ENCODE measurements around the gene PCED1B. TPM values are rescaled to one million over a fixed set of nuclear protein-coding genes. Genes with fewer than 3 reads are reported as not detected.
"Not testable (repeated sequence)": the region's sequence is repeated elsewhere in the genome, so short reads cannot be mapped to it uniquely, and the experiment has no call there.

Gene PCED1B
- polyA plus RNA-seq, 1 donor from 2014 or later, result 34.0 TPM

GRCh38 chr12:47270782-47271664, 191.6 kb downstream of the PCED1B start:
- peak overlapping the region; percentile 24 to 92 (median 56) for H3K4me3 Mint-ChIP-seq
- H3K27ac Mint-ChIP-seq, result peak overlapping the region; percentile 12 to 76 (median 44)
- H3K4me1 Mint-ChIP-seq, result peaks cover 64 to 73% (median 72%) of the 10 kb centered on the region in 3 donors
- H3K36me3 Mint-ChIP-seq, result peaks cover 4% of the 10 kb centered on the region
- H3K9me3 Mint-ChIP-seq, result peaks cover 0 to 2% (median 0%) of the 10 kb centered on the region in 3 donors
- H3K27me3 Mint-ChIP-seq, result no peaks in the 10 kb centered on the region

DNA sequence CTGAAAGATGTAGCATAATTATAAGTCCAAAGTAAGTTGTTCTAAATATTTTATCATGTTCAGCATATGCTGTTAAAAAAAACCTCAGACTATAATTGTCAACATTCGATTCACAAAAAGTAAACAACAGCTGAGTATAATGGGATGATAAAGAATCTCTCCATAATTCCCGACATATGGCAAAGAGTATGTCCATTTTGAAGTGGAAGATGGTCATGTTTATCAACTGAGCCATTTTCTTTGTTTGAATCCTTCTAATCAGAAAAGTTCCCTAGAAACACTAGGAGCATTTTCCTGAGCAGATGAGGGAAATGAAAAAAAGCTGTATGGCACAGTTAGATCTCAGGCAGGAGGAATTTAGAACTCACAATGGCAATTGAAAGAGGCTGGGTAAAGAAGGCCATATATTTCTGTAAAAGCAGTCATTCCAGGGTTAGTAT, 192.4 kb downstream of the PCED1B start:
- peak overlapping the region in 1 of 4 donors; percentile 2 for H3K4me3 Mint-ChIP-seq
- no peaks in the 10 kb centered on the region for H3K27me3 Mint-ChIP-seq

DNA sequence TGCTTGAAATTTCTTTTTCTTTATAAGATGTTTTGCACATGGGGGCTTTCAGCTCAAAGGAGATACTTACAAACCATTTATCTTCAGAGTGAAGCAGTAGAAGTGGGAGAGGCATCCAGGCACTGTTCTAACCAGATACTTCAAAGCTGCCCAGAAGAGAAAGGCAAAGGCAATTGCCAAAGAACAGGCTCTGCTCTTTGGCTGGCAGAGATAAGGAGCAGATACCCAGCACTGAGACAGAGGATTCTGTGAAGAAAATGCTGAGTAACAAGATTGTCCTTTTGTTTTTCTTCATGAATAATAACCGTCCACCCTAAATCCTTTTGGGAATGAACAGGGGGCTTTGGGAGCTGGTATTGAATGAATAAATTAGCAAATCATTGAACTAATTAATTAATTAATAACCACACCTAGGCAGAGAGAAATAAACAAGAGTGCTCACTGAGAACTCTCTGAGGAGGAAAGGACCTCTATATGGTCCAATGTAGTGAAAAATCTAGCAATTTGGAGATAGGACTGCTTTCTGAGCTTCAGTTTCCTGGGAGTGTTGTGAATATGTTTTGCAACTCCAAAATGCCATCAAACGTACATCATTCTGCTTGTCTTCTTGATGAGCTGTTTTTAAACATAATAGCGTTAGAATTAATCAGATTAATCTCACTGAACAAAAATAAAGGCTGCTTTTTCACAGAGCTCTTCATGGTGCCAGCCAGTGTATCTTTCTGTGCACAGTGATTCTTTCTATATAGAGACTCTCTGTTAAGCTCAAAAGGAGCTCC, 193.2 kb downstream of the PCED1B start:
- peak overlapping the region in 2 of 3 donors; percentile 17 to 52 for H3K27ac Mint-ChIP-seq
- no peaks in the 10 kb centered on the region for H3K27me3 Mint-ChIP-seq
- peaks cover 76 to 84% (median 82%) of the 10 kb centered on the region in 3 donors for H3K4me1 Mint-ChIP-seq
- peak overlapping the region in 1 of 4 donors; percentile 14 for H3K4me3 Mint-ChIP-seq
- peaks cover 0 to 2% (median 0%) of the 10 kb centered on the region in 3 donors for H3K9me3 Mint-ChIP-seq
- peaks cover 4% of the 10 kb centered on the region for H3K36me3 Mint-ChIP-seq

More for the DNA sequence above, 192.4 kb downstream of the PCED1B start:
- Mint-ChIP-seq H3K27ac (peak overlapping the region in 2 of 3 donors; percentile 17 to 52), H3K36me3 (peaks cover 4% of the 10 kb centered on the region), H3K4me1 (peaks cover 70 to 79% (median 77%) of the 10 kb centered on the region in 3 donors), H3K9me3 (peaks cover 0 to 2% (median 0%) of the 10 kb centered on the region in 3 donors)

DNA sequence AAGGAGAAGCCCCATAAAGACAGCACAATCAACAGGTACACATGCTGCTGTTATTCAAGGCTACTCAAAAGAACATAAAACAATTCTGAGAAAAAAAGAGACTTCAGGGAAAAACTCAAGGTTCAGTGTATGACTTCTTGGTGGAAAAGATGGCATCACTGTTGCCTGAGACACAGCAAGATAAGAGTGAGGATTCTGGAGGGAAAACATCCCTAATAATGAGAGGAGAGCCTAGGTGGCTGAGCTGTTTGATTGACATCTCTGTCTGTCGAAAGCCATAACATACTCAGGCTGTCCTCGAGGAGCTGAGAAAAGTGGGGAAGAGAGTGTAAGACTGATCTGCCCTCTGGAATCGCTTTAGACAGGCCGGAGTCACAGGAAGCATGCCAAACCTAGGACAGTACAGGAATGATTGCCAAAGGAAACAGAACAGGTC, 193.8 kb downstream of the PCED1B start:
- Mint-ChIP-seq H3K9me3 (peaks cover 0 to 2% (median 0%) of the 10 kb centered on the region in 3 donors), H3K27ac (peak overlapping the region; percentile 9 to 52 (median 42)), H3K4me3 (peak overlapping the region in 1 of 4 donors; percentile 14), H3K36me3 (peaks cover 4% of the 10 kb centered on the region), H3K27me3 (no peaks in the 10 kb centered on the region), H3K4me1 (peaks cover 79 to 83% (median 79%) of the 10 kb centered on the region in 3 donors)

GRCh38 chr12:47274760-47275159, 195.3 kb downstream of the PCED1B start:
- Mint-ChIP-seq H3K27me3 (no peaks in the 10 kb centered on the region), H3K4me1 (peaks cover 65 to 73% (median 67%) of the 10 kb centered on the region in 3 donors), H3K27ac (peak overlapping the region; percentile 24 to 76 (median 62)), H3K36me3 (peaks cover 4% of the 10 kb centered on the region), H3K9me3 (peaks cover 0 to 2% (median 0%) of the 10 kb centered on the region in 3 donors), H3K4me3 (peak overlapping the region; percentile 35 to 64 (median 42))

DNA sequence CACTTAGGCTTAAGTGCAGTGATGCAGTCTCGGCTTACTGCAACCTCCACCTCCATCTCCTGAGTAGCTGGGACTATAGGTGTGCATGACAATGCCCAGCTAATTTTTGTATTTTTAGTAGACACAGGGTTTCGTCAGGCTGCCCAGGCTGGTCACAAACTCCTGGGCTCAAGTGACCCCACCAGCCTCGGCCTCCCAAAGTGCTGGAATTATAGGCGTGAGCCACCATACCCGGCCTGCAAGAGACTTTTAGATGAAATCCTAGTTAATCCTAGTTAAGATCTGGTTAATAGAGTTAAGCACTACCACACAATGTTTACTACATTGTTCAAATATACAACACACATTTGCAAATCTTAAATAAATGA, 196.8 kb downstream of the PCED1B start:
- Mint-ChIP-seq H3K27ac (peak overlapping the region; percentile 40 to 98 (median 70)), H3K9me3 (peaks cover 0 to 2% (median 0%) of the 10 kb centered on the region in 3 donors), H3K36me3 (peaks cover 2% of the 10 kb centered on the region), H3K4me3 (peak overlapping the region; percentile 48 to 81 (median 66)), H3K4me1 (peaks cover 52 to 62% (median 53%) of the 10 kb centered on the region in 3 donors), H3K27me3 (no peaks in the 10 kb centered on the region)

DNA sequence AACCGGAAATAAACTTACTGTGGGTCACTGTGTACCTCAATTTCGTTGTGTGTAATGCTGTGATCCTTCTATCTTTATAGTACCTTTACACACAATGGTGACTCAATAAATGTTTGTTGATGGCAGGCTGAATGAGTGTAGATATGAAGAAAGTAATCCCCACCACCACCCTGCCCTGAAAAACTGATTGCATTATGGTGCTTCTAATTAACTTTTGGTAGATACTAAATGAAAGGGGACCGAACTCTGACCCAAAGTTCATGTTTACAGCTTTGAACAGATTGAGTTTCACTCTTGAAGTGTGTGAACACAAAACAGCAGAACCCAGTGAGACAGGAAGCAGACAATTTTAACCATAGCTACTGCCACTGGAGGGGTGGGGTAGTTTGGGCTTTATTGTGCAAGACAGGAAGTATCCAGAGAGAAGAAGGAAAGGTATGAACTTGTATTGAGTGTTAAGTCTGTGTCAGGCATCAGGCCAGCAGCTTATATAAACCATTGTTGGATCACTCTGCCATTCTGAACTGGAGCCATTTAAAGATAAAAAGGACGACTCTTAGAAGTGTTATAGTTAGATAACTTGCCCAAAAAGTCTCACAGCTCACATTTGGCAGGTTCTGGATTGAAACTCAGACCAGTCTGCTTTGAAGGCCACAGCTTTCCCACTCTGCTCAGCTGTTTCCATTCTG, 197.3 kb downstream of the PCED1B start:
- H3K4me1 Mint-ChIP-seq, result peaks cover 51 to 62% (median 51%) of the 10 kb centered on the region in 3 donors
- peak overlapping the region; percentile 40 to 98 (median 70) for H3K27ac Mint-ChIP-seq

GRCh38 chr12:47277972-47278448, 198.6 kb downstream of the PCED1B start:
- peak overlapping the region in 3 of 4 donors; percentile 18 to 48 (median 39) for H3K4me3 Mint-ChIP-seq
- H3K9me3 Mint-ChIP-seq, result peaks cover 0 to 2% (median 0%) of the 10 kb centered on the region in 3 donors
- H3K27me3 Mint-ChIP-seq, result no peaks in the 10 kb centered on the region
- H3K27ac Mint-ChIP-seq, result no peak overlapping the region
- H3K4me1 Mint-ChIP-seq, result peaks cover 41 to 51% (median 41%) of the 10 kb centered on the region in 3 donors
- peaks cover 2% of the 10 kb centered on the region for H3K36me3 Mint-ChIP-seq

More for the DNA sequence above, 197.3 kb downstream of the PCED1B start:
- Mint-ChIP-seq H3K27me3 (no peaks in the 10 kb centered on the region), H3K9me3 (peaks cover 0 to 2% (median 0%) of the 10 kb centered on the region in 3 donors), H3K4me3 (peak overlapping the region; percentile 48 to 81 (median 66)), H3K36me3 (peaks cover 2% of the 10 kb centered on the region)

- H3K9me3 Mint-ChIP-seq, H3K27ac Mint-ChIP-seq, H3K36me3 Mint-ChIP-seq, H3K4me3 Mint-ChIP-seq, H3K27me3 Mint-ChIP-seq: not testable (repeated sequence)
- peaks cover 26 to 37% (median 26%) of the 10 kb centered on the region in 3 donors for H3K4me1 Mint-ChIP-seq
Measured at GRCh38 chr12:47279758-47280157, 200.3 kb downstream of the PCED1B start.

DNA sequence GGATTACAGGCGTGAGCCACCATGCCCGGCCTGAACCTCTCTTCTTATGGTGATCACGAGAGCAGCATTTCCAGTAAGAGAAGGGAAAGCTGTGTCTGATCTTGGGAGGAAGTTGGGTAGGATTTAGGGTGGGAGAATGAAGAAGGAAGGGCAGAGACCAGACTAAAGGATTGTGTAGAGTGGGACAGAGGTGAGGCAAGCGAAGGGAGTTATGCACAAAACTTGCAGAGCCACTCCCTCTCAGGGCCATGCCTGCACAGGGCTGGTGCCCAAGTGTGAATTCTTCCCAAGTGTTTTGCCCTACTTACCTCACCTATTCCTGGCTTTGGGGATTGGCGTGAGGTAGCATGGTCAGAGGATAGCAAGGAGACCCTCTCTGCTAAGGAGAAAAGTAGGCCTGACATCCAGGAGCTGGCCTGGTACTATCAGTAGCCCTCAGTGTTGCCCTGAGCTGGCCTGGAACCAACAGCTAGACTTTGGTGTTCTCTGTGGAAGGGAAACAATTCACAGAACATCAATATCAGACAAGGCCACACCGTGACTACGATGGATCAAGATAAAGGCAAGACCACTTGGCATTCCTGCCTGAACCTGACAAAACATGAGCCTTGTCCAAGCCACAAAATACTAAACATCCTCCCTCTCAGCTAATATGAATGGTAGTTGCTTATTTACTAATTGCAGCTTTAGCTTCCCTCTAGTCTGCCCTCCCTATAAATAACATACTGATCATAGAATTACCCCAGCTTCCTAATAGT, 201.3 kb downstream of the PCED1B start:
- no peaks in the 10 kb centered on the region for H3K27me3 Mint-ChIP-seq
- no peaks in the 10 kb centered on the region for H3K36me3 Mint-ChIP-seq
- H3K27ac Mint-ChIP-seq, result no peak overlapping the region
- peaks cover 18 to 29% (median 18%) of the 10 kb centered on the region in 3 donors for H3K4me1 Mint-ChIP-seq
- no peak overlapping the region for H3K4me3 Mint-ChIP-seq
- H3K9me3 Mint-ChIP-seq, result no peaks in the 10 kb centered on the region

DNA sequence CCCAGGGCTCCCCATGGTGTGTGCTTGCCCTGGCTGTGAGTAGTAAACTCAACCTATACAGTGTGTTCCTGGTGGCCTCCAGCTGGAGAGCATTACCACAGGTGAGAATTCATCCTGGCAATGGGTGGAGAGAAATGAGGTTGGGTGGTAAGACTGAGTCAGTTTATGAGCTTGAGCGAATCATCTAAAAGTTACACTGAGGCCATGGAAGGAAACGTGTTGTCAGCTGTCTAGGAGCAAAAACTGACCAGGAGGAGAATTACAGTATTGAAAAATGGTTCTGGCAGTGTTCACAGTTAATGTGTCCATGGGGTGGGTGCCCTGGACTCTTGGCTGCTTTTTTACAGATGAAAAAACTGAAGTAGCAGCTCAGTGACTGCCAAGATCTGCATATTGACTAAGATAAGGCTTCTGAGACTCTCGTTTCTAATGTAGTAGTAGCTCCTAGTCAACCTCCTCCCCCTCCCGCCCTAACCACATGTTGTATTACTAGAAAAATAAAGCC, 202.3 kb downstream of the PCED1B start:
- Mint-ChIP-seq H3K4me3 (no peak overlapping the region), H3K27ac (no peak overlapping the region), H3K9me3 (no peaks in the 10 kb centered on the region), H3K36me3 (no peaks in the 10 kb centered on the region), H3K4me1 (peaks cover 9 to 25% (median 10%) of the 10 kb centered on the region in 3 donors), H3K27me3 (no peaks in the 10 kb centered on the region)

DNA sequence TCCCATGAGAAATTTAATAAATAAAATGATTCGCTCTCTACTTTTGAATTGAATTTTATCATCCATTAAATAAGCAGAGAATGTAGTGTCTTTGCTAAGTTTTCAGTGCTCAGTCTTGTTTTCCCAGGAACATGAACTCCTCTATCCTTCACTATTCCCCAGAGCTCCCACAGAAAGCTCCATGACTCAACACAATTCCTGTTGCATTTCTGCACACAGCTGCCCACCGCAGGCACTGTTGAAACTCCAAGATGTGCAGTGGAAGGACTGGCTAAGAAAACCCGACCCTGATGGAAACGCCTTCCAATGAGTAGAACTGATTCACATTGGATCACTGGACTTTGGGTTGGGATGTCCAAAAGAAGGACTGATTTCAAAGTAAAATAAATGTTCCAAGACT, 202.8 kb downstream of the PCED1B start:
- Mint-ChIP-seq H3K4me3 (no peak overlapping the region), H3K9me3 (no peaks in the 10 kb centered on the region), H3K27me3 (no peaks in the 10 kb centered on the region), H3K27ac (no peak overlapping the region), H3K36me3 (no peaks in the 10 kb centered on the region), H3K4me1 (peaks cover 6 to 20% (median 6%) of the 10 kb centered on the region in 3 donors)
